HG03060 (cell line): ENCODE results near the gene ITGB1.
"Not testable (repeated sequence)": the region's sequence is repeated elsewhere in the genome, so short reads cannot be mapped to it uniquely, and the experiment has no call there.

Experiments
- ATAC-seq: cut with Tn5 transposase; IDR thresholded peaks from one replicate; pipeline ENCODE4 v1.9.1; 2021; ENCODE audit warnings: low read depth, moderate number of reproducible peaks; ENCODE audit not compliant: unreplicated experiment

ITGB1 gene

DNA sequence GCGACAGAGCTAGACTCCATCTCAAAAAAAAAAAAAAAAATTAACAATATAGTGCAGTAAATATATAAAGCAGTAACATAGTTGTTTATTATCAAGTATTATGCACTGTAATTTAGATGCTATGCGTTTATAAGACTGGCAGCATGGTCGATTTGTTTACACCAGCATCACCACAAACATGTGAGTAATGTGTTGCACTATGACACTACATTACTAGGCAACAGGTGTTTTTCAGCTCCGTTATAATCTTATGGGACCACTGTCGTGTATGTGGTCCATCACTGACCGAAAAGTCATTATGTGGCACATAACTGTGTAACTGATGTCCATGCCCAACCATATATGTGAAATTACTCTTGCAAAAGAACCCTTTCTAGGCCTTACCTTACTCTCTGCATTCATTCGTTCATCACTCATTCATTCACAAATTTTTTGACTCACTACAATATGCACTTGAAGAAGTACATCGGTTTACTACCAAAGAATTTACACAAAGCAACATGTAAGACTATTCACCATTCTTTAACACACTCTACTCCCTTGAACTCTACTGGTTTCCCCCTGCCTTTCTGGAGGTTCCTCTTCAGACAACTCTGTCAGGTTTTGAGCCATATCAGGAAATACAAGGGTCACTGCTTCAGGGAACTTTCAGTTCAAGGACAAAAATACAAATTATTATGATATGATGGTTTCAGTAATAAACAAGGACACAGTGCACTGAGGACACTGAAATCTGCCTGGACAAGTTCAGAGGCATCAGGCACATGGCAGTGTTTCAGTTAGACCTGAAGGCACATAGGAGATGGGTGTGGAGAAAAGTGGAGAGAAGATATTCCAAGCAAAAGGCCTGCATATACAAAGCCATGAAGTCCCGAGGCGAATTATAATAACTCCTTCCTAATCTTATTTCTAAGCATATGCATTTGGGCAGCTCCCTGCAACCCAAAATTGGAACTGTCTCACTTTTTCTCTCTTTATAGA is 17.4 kb downstream of the ITGB1 start:
- ATAC-seq: no peak

DNA sequence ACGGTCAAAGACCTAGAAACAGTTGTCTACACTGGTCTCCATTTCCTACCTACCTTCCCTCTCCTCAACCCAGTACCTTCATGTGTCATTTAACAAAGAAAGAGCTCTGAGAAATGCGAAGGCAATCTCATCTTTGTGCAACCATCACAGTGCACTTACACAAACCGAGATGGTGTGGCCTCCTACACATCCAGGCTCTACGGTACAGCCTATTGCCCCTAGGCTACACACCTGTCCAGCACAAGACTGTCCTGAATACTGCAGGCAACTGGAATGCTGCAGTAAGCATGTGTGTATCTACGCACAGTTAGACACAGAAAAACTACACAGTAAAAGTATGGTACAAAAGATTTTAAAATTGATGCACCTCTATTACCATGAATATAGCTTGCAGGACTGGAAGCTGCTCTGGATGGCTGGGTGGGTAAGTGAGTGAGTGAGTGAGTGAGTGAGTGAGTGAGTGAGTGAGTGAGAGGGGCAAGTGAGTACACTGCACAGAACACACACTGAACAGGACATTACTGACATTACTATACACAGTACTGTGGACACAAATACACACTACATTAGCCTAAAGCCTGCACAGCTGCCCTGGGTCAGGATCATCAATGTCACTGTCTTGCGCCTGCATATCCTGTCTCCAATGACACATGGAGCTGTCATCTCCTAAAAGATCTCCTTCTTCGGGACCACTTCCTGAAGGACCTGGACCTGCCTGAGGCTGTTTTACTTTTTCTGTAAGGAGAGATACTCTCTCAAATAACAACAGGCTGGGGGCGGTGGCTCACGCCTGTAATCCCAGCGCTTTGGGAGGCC is 18.5 kb downstream of the ITGB1 start:
- ATAC-seq: no peak

DNA sequence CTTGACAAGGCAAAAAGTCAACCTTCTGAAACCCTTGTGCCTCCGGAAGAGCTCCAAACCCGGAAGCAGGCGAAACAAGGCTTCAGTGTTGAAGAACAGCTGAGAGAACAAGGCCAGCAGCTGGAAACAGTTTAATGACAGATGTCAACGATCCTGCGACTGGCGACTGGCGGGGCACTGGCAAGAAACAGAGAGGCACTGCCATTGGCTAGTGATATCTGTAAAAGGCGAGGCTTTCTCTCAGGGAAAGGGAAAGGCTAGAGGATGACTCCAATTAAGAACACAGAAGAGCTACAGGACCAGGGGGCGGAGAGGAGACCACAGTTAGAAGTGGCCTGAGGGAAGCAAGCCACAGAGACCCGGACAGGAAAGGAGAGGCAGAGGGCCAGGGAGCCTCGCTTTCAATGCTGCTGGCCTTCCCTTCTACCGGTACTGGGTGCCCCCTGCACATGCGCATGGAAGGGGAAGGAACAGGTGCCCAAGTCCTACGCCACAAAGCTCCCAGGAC is 19.4 kb downstream of the ITGB1 start:
- ATAC-seq: no peak

DNA sequence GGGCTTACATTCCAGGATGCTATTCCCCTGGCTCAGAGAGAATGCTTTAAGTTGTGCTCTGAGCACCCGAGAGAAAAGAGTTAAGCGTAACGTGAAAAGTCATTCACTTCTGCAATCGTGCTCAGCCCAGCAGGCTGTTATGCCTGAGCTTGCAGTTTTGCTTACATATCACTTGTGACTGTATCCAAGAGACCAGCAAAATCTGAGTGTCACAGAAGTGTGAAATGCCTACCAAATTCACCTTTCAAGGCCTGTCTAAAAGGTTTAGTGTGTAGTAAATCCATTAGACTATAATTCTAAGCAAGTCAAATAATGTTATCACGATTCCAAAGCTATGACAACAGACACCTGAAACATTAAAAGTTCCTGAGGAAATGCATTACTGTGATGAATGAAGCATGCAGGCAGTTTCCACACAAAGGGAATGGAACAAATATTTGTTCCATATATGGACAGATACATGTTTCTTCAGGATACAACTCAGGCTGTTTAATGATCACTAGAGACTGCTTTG is 20.1 kb downstream of the ITGB1 start:
- ATAC-seq: no peak

DNA sequence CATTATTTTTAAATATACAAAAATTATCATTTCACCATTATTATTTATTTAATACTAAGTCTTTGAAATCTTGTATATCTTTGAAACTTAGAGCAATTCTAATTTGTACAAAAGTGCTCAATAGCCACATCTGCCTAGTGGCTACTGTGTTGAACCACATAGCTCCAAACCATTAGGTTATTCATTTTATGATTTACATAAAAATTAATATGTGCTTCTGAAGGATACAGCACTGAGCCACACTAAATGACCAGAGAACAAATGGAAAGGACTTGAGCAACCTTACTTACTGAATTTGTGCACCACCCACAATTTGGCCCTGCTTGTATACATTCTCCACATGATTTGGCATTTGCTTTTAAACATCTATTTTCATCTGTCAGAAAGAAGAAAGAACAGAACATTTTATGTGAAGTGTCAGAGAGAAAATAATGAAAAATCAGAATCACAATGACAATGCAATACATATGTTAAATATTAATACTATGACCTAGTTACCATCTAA is 25.8 kb downstream of the ITGB1 start:
- no peak for ATAC-seq

DNA sequence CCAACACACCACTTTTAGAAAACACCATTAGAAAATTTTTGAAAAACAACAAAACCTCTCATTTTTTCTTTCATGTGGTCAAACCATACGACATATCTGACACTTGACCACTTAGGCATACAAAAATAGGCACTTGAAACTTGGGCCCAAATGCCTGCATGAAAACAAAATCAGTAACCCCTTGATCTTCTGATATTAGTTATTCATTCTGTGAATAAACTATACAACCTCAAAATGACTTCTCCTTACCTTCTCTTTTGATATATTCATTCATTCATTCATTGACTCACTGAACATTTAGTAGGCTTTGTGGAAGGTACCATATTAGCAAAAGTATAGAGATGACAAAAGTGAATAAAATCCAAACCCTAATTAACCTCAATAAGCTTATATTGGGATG is 26.4 kb downstream of the ITGB1 start:
- ATAC-seq: no peak

DNA sequence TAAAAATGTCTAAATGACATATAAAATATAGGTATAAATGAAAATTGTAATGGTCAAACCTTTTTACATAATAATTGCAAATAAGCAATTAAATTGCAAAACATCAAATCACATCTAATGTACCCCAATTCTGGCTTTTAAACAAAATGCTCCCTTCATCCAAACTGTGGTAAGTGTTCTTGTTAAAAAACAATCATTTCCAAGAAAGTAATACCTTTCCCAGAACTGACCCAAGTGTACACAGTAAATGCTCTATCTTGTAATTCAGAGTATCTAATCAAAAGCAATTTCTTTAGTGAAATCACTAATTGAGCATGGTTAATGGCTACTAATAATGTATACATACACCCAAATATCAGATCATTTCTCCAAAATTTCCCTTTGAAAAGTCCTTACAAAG is 28.0 kb downstream of the ITGB1 start:
- no peak for ATAC-seq

DNA sequence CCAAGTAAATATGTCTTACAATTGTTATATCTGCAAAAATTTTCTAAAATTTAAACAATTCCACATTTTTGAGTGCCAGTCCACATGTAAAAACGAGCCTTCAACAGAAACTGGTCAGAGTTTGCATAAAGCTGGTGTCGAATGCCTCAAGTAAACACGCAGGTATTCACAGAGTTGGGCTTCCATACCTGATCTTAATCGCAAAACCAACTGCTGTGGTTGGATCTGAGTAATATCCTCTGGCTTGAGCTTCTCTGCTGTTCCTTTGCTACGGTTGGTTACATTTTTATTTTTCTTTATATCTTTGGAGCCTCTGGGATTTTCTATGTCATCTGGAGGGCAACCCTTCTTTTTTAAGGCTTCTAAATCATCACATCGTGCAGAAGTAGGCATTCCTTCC is 28.4 kb downstream of the ITGB1 start:
- ATAC-seq: no peak

DNA sequence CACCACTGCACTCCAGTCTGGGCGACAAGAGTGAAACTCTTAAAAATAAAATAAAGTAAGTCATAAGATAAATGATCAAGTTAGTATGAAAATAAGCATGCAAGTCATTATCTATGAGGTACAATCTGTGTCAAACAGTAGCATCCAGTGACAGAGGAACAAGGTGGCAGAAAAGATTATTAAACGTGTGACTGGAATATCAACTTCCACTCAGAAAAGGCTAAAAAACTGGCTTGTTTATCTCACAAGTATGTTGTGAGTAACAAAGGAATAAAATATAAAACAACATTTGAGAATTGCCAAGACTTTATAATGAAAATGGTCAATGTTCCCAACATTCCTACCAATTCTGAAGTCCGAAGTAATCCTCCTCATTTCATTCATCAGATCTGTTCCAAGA is 30.3 kb downstream of the ITGB1 start:
- ATAC-seq: no peak

DNA sequence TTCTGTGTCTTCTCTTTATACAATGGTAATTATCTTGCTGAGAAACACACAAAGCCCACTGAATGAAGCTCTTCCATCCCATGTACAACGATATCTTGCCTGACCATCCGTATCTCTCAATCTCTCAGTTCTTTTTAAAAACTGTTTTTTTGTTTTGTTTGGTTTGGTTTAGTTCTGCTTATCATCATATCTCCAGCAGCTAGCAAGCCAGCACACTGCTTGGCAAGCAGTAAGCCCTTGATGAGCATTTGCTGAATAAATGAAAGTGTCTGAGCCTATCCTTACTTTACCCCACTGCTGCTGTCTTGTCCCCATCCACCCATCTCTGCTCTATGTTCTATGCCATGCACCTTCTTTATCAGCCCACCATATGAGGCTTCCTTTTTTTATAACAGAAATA is 34.2 kb downstream of the ITGB1 start:
- ATAC-seq: no peak

DNA sequence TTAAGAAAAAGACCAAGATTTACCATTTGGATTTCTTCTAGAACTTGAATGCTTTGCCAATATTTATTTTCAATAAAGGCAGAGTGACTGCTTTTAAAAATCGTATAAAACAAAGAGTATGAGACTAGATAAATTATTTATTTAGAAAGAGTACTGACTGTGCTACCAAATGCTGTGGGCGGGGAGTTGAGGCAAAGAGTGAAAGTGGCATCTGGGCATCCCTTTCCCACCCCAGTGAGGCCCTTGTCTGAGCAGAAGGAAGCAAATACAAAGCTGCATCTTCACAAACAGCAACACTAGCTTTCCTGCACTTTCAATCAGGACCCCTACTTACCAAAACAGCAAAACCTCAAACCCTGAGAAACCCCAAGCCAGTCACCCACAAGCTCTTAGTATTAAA is 34.9 kb downstream of the ITGB1 start:
- ATAC-seq: no peak

DNA sequence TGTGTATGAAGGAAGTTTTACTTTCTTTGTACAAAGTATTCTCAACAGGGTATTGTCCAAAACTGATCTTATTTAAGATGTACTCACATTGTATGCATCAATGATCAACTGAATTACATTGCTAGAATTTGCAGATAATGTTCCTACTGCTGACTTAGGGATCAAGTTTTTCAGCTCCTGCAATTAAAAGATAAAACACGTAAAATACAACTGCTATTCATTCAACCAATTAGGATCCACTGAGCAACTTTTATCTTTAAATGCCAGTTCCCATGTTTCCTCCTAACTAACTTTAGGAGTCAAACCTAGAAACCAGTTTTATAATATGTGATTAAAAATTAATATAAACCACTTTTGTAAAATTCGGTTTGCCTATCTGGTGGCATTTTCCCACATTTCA is 35.9 kb downstream of the ITGB1 start:
- ATAC-seq: no peak

DNA sequence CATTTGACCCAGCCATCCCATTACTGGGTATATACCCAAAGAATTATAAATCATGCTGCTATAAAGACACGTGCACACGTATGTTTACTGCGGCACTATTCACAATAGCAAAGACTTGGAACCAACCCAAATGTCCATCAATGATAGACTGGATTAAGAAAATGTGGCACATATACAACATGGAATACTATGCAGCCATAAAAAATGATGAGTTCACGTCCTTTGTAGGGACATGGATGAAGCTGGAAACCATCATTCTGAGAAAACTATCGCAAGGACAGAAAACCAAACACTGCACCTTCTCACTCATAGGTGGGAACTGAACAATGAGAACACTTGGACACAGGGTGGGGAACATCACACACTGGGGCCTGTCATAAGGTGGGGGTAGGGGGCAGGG is 40.2 kb downstream of the ITGB1 start:
- ATAC-seq: not testable (repeated sequence)

DNA sequence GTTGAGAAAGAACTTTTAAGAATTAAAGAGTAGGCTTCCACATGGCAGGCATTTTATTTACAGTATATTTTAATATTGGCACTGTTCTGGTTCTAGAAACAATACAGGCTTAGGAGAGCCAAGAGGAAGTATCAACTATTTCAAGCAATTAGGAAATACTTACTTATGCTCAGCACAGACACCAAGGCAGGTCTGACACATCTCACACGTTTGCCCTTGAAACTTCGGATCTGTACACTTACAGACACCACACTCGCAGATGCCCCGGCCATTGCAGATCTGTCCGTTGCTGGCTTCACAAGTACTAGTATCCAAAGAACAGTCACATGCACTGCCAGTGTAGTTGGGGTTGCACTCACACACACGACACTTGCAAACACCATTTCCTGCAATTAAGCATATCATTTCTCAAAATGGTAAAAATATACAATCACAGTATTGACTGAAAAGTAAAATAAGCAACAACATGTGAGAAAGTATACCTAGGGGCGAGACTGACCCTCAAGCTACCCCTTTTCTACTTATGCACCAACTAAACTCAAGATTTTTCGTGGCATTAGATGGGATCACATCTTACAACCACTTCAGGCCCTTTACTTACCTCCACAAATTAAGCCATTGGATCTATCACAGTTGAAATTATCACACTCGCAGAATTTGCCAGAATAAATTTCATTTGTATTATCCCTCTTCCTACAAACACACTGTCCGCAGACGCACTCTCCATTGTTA is 46.6 kb downstream of the ITGB1 start:
- ATAC-seq: no peak

DNA sequence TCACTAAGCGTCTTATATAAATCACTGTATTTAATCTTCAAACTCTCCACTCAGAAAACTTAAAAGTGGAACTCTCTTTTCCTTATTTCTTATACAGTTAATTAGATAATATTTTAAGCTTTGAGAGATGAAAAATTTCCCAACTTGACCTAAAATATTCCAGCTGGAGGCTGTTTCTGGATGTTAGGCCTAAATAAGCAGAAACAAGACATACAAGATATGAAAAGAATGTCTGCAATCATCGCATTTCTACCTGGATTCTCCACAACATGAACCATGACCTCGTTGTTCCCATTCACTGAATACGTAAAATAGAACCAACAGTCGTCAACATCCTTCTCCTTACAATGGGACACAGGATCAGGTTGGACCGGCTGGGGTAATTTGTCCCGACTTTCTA is 48.1 kb downstream of the ITGB1 start:
- ATAC-seq: not testable (repeated sequence)

DNA sequence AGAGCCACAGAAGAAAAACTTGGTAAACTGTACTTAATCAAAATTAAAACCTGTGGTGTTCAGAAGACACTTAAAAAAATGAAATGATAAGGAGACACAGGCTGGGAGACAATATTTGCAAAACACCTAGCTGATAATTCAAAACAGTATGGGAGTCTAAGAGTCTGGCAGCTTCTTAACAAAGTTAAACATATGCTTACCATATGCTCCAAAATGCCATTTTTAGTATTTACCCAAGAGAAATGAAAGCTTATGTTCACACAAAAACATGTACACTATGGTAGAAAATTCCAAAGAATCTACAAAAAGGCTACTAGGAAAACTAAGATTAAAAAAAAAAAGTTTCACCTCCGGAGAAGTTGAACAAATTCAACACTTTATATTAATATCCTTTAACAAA is 48.6 kb downstream of the ITGB1 start:
- ATAC-seq: no peak

DNA sequence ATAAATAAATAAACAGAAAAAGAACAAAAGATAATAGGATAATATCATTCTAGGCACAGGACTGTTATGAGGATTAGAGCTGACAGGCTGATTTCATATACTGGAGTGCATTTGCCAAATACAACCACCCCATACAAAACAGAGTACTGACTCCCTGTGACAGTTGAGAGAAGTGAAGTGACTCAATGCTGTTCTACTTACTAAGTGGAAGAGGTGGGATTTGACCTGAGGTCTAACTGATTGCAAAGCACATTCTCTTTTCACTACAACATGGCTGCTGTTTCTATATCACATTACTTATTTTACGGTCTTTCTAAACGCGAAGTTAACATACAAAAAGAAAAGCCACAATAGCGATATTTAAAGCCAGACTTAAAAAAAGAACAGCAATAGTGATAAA is 51.4 kb downstream of the ITGB1 start:
- no peak for ATAC-seq

DNA sequence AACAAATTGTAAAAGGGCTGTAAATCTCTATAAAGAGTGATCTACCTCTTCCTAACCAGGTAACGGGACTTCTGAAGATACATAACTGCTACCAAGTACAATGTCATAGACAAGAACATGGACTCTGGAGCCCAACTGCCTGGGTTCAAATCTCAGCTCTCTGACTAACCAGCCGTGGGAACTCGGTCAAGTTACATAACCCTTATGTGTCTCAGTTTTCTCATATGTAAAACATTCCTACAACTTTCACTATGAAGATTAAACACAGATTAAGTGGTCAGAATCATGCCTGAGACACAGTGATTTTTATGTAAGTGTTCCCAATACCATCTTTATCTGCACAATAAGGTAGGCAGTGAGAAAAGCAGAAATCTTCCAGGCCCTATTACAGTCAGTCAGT is 52.6 kb downstream of the ITGB1 start:
- no peak for ATAC-seq

DNA sequence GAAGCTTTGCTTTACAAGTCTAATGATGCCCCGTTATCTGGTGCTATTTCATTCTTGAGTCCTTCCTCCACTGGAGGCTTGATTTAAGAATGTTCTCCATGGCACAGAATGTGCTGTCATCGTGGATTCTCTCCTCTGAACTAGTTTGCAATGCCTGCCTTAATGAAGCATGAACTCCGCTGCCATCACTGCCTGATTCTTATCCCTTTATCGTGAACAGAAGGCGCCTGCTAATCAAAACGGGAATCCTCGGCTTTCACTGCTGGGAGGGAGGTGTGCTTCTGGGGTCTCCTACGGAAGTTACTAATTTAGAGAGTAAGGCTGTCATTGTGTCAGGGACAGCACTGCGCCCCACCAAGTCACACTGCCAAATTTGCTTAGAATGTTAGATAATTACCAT is 56.2 kb downstream of the ITGB1 start:
- ATAC-seq: no peak

DNA sequence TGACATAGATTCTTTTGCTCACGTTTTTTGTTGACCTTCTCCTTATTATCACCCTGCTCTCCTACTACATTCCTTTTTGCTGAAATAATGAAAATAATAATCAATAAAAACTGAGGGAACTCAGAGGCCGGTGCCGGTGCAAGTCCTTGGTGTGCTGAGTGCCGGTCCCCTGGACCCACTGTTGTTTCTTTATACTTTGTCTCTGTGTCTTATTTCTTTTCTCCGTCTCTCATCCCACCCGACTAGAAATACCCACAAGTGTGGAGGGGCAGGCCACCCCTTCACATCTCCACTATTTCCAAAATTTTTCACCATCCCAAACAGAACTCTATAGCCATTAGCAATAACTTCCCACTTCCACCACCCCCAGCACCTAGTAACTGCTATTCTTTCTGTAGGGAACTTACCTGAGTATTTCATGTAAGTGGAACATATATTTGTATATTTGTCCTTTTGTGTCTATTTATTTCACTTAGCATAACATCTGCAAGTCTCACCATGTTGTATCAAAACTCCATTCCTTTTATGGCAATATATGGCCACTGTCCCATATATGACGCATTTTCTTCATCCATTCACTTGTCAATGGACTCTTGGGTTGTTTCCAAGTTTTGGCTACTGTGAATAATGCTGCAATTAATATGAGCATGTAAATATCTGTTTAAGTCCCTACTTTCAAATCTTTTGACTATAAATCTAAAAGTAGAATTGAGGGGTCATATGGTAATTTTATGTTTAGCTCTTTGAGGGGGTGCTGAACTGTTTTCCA is 62.6 kb downstream of the ITGB1 start:
- ATAC-seq: not testable (repeated sequence)
